BE2C (cell line): Measurements from ENCODE around the gene ADGRF1.

Experiments
- DNase-seq: peaks from one replicate; pipeline ENCODE4 v3.0.0-alpha.2; 2020
- H3K27me3 ChIP-seq: fragments of 250-450 bp; sonication (Bioruptor Pico); 2 replicates; pipeline ENCODE4 v1.5.1; 2020; ENCODE audit warnings: mild to moderate bottlenecking
- H3K36me3 ChIP-seq: fragments of 250-450 bp; sonication (Bioruptor Pico); 2 replicates; pipeline ENCODE4 v1.5.1; 2020; ENCODE audit warnings: mild to moderate bottlenecking
- H3K4me1 ChIP-seq: fragments of 250-450 bp; sonication (Bioruptor Pico); 2 replicates; pipeline ENCODE4 v1.5.1; 2020
- H3K4me3 ChIP-seq: 2 replicates; pipeline ENCODE4 v1.5.1; 2011; ENCODE audit warnings: low read depth, low read length
- H3K9me3 ChIP-seq: fragments of 250-450 bp; sonication (Bioruptor Pico); 2 replicates; pipeline ENCODE4 v1.5.1; 2020
- CTCF ChIP-seq: IDR thresholded peaks from 2 replicates; pipeline ENCODE4 v1.5.1; 2012; ENCODE audit warnings: mild to moderate bottlenecking, low read depth, low read length

Gene ADGRF1

GRCh38 chr6:47019941-47020340, 22.2 kb downstream of the ADGRF1 start:
- Histone ChIP-seq H3K27me3 (peaks cover 21% of the 10 kb centered on the region), H3K4me3 (no peak overlapping the region), H3K9me3 (no peaks in the 10 kb centered on the region), H3K36me3 (no peaks in the 10 kb centered on the region), H3K4me1 (no peaks in the 10 kb centered on the region)
- TF ChIP-seq CTCF: no peak
- no peak for DNase-seq

DNA sequence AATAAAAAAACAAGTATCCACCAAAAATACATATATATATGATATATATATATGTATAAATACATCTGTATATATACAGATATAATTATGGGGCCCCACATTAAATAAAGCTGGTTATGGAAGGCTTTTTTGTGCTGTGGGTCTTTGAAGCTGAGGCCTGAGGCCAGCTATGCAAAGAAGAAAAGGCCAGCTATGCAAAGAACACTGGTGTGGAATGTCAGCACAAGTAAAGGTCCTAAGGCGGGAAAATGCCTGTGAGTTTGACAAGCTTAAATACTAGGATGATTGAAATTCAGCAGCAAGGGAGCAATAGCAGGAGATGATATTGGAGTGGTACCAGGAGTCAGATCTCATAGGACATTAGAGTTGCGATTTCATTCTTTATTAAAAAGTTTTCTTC, 25.2 kb downstream of the ADGRF1 start:
- Histone ChIP-seq H3K4me3 (no peak overlapping the region), H3K4me1 (no peaks in the 10 kb centered on the region), H3K27me3 (peaks cover 16% of the 10 kb centered on the region), H3K36me3 (no peaks in the 10 kb centered on the region), H3K9me3 (no peaks in the 10 kb centered on the region)
- TF ChIP-seq CTCF: no peak
- DNase-seq: no peak

DNA sequence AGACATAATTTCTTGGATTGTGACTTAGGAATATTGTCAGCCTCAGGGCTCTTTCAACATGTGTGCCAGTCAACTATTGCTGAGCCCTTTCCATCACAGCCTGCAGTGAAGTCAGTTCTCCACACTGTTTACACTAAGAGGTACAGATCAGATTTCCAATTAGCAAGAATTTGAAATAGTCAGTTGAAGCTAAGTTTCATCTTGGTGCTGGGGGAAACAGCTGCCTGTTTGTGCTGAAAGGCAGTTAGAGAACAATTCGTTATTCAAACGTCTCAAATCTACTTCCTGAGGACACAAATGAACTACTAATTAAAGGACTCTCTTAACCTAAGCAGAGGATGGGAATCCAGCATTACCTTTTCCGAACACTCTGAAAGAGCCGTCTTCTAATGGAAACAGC, 25.9 kb downstream of the ADGRF1 start:
- Histone ChIP-seq H3K9me3 (no peaks in the 10 kb centered on the region), H3K4me3 (no peak overlapping the region), H3K4me1 (no peaks in the 10 kb centered on the region), H3K36me3 (no peaks in the 10 kb centered on the region), H3K27me3 (peaks cover 16% of the 10 kb centered on the region)
- no peak for TF ChIP-seq CTCF
- no peak for DNase-seq

DNA sequence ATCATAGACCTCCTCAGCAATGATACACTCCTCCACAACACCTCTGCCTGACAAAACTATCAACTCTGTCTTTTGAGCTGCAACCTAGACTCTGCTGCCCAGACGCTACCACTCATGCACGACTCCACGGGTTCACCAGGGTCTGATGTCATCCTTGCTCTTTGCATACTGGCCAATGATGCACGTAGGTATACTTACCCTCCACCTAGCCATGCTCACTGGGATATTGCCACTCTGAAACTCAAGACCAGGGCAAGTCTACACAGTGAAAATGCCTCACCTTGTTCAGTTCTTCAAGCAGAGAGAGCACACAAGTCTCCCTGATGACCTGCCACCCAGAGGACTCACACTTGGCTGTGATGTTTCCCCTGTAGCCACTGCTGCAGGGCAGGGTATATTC, 27.7 kb downstream of the ADGRF1 start:
- TF ChIP-seq CTCF: no peak
- H3K9me3 ChIP-seq: no peaks in the 10 kb centered on the region
- DNase-seq: no peak
- no peaks in the 10 kb centered on the region for H3K36me3 ChIP-seq
- H3K27me3 ChIP-seq: peaks cover 15% of the 10 kb centered on the region
- H3K4me1 ChIP-seq: no peaks in the 10 kb centered on the region
- no peak overlapping the region for H3K4me3 ChIP-seq

GRCh38 chr6:47009583-47009982, 32.5 kb downstream of the ADGRF1 start:
- no peak for DNase-seq
- H3K4me3 ChIP-seq: no peak overlapping the region
- TF ChIP-seq CTCF: peak; percentile 32; the same call in 1 of the 2 replicates
- H3K36me3 ChIP-seq: no peaks in the 10 kb centered on the region
- peaks cover 13% of the 10 kb centered on the region for H3K27me3 ChIP-seq
- H3K9me3 ChIP-seq: no peaks in the 10 kb centered on the region
- H3K4me1 ChIP-seq: no peaks in the 10 kb centered on the region

DNA sequence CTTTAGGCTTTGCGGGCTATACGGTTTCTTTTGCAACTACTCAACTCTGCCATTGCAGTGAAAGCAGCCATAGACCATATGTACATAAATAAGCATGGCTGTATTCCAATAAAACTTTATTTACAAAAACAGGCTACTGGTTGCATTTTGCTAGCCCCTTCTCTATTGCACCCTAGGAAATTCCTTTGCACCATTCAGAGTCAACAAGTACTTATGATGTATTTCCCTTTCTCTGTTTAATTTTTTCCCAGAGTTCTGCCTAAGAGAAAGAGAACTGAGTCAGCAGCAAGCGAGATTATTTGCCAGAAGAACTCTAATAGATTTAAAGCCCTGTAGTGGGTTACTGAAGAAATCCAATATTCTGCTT, 33.8 kb downstream of the ADGRF1 start:
- no peak for TF ChIP-seq CTCF

More for the DNA sequence above, 33.8 kb downstream of the ADGRF1 start:
- no peaks in the 10 kb centered on the region for H3K9me3 ChIP-seq
- no peak overlapping the region for H3K4me3 ChIP-seq
- no peaks in the 10 kb centered on the region for H3K36me3 ChIP-seq
- H3K27me3 ChIP-seq: peaks cover 13% of the 10 kb centered on the region
- H3K4me1 ChIP-seq: no peaks in the 10 kb centered on the region
- DNase-seq: no peak
